A549 (cell line): ENCODE measurements around the gene FAM83G. TPM values are rescaled to one million over a fixed set of nuclear protein-coding genes. Genes with fewer than 3 reads are reported as not detected.
A peak's percentile ranks its signal among the peaks of the same experiment; 100 is the strongest.

ENCODE experiments used
- ATAC-seq, 2 experiments: fragments of 200-7000 bp in 1 of 2; fragments of >200 bp in 1 of 2; cut with Nextera tagmentation in 1 of 2; cut with Tn5 transposase in 1 of 2; 3 replicates each; pipeline versions ENCODE4 v1.8.0 to v1.9.1; 2018 to 2020; ENCODE audit warnings: mild to moderate bottlenecking in 1 of 2, moderate library complexity in 1 of 2
- CTCF ChIA-PET: fragments of 300-600 bp; sonication (Branson Sonifier 250); formaldehyde crosslinking; extraction: SDS; loops from one replicate; lab custom pipeline; 2021; ENCODE audit warnings: antibody characterized with exemption, inconsistent platforms; lab: Yijun Ruan, JAX
- POLR2A ChIA-PET: fragments of 350-600 bp; formaldehyde crosslinking; extraction: SDS; loops from one replicate; lab custom pipeline; 2021; ENCODE audit warnings: antibody characterized with exemption, inconsistent platforms; lab: Yijun Ruan, JAX
- DNase-seq, 2 experiments: peaks; one replicate each; pipeline versions ENCODE4 v3.0.0 to v3.0.0-alpha.2; 2011 to 2016; ENCODE audit warnings: low read depth in 1 of 2, low spot score in 1 of 2
- FAIRE-seq: peaks from 2 replicates; lab custom pipeline; 2011; peaks lifted over from hg19 to GRCh38; lab: Jason Lieb, UNC
- H3K27ac ChIP-seq, 2 experiments: fragments of >200 bp; sonication (Bioruptor Twin); formaldehyde crosslinking; 3 replicates each; pipeline ENCODE4 v1.5.1; 2016 to 2017
- H3K4me1 ChIP-seq: fragments of >200 bp; sonication (Bioruptor Twin); formaldehyde crosslinking; 3 replicates; pipeline ENCODE4 v1.6.1; 2016
- H3K4me2 ChIP-seq: fragments of >200 bp; sonication (Bioruptor Twin); formaldehyde crosslinking; 3 replicates; pipeline ENCODE4 v1.6.1; 2016
- H3K4me3 ChIP-seq: fragments of >200 bp; sonication (Bioruptor Twin); formaldehyde crosslinking; 3 replicates; pipeline ENCODE4 v1.5.1; 2016
- H3K9me3 ChIP-seq: fragments of >200 bp; sonication (Bioruptor Twin); formaldehyde crosslinking; 3 replicates; pipeline ENCODE4 v1.6.1; 2016
- CEBPB ChIP-seq, 2 experiments: fragments of >200 bp in 1 of 2; sonication (Bioruptor Twin) in 1 of 2; formaldehyde crosslinking in 1 of 2; IDR thresholded peaks; 2 replicates each; pipeline ENCODE4 v1.6.1; 2012 to 2016
- CHD4 ChIP-seq: fragments of 200-600 bp; sonication (generic); IDR thresholded peaks from 2 replicates; pipeline ENCODE4 v1.6.1; 2016; ENCODE audit warnings: antibody characterized with exemption, mild to moderate bottlenecking, borderline replicate concordance
- FOSL2 ChIP-seq, 2 experiments: fragments of 450-650 bp in 1 of 2; fragments of >200 bp in 1 of 2; sonication (Bioruptor Twin) in 1 of 2; formaldehyde crosslinking; IDR thresholded peaks; 2 replicates each; pipeline versions ENCODE4 v1.5.0 to v1.6.1; 2016 to 2020; ENCODE audit warnings: mild to moderate bottlenecking in 1 of 2, moderate library complexity in 1 of 2
- HOXB13 ChIP-seq: fragments of 250-450 bp; sonication (Bioruptor Pico); IDR thresholded peaks from 2 replicates; pipeline ENCODE4 v1.5.0; 2020; ENCODE audit warnings: low read depth, mild to moderate bottlenecking, moderate library complexity
- JUN ChIP-seq, 2 experiments: fragments of >200 bp; sonication (Bioruptor Twin); formaldehyde crosslinking; IDR thresholded peaks; 2 replicates in 1 of 2; 3 replicates in 1 of 2; pipeline ENCODE4 v1.6.1; 2016 to 2017
- MAFK ChIP-seq: fragments of 450-650 bp; IDR thresholded peaks from 2 replicates; pipeline ENCODE4 v1.6.1; 2014; ENCODE audit not compliant: partially characterized antibody
- MAZ ChIP-seq: fragments of 150-350 bp; IDR thresholded peaks from 2 replicates; pipeline ENCODE4 v1.6.1; 2014; ENCODE audit warnings: antibody characterized with exemption, low read depth, low read length, borderline replicate concordance
- MYC ChIP-seq: IDR thresholded peaks from 2 replicates; pipeline ENCODE4 v1.6.1; 2012; ENCODE audit warnings: mild to moderate bottlenecking, inconsistent platforms, low read length, improper control_type of control experiment, borderline replicate concordance
- NFE2L2 ChIP-seq: fragments of 150-350 bp; conservative IDR thresholded peaks from 2 replicates; pipeline ENCODE4 v1.6.1; 2014; ENCODE audit warnings: low read length
- NR3C1 ChIP-seq: fragments of >200 bp; sonication (Bioruptor Twin); formaldehyde crosslinking; IDR thresholded peaks from 3 replicates; pipeline ENCODE4 v1.6.1; 2017
- POLR2A ChIP-seq: IDR thresholded peaks from 2 replicates; pipeline ENCODE4 v1.6.1; 2012; ENCODE audit warnings: mild to moderate bottlenecking, low read length
- POLR2AphosphoS2 ChIP-seq: conservative IDR thresholded peaks from 2 replicates; pipeline ENCODE4 v1.6.1; 2012; ENCODE audit warnings: low read length, improper control_type of control experiment, inconsistent platforms
- RAD21 ChIP-seq, 2 experiments: fragments of >200 bp in 1 of 2; sonication (Bioruptor Twin) in 1 of 2; formaldehyde crosslinking in 1 of 2; IDR thresholded peaks in 1 of 2; conservative IDR thresholded peaks in 1 of 2; 2 replicates in 1 of 2; 3 replicates in 1 of 2; pipeline ENCODE4 v1.6.1; 2012 to 2018; ENCODE audit warnings: inconsistent platforms in 1 of 2
- SREBF2 ChIP-seq: fragments of 450-650 bp; IDR thresholded peaks from 2 replicates; pipeline ENCODE4 v1.6.1; 2014; ENCODE audit warnings: mild to moderate bottlenecking, moderate library complexity
- TFCP2L1 ChIP-seq: fragments of 250-450 bp; sonication (Bioruptor Pico); IDR thresholded peaks from 2 replicates; pipeline ENCODE4 v1.5.0; 2021; ENCODE audit warnings: mild to moderate bottlenecking
- TP53 ChIP-seq: fragments of 250-450 bp; sonication (Bioruptor Pico); IDR thresholded peaks from 2 replicates; pipeline ENCODE4 v1.5.0; 2021; ENCODE audit warnings: mild to moderate bottlenecking, moderate library complexity
- ZFP36 ChIP-seq: fragments of 450-650 bp; IDR thresholded peaks from 2 replicates; pipeline ENCODE4 v1.6.1; 2014; ENCODE audit warnings: borderline replicate concordance; ENCODE audit not compliant: partially characterized antibody
- WGBS: methylation state at CpG from one replicate; pipeline ENCODE4 v1.1.6; 2017; ENCODE audit errors: missing lambda C conversion rate; 5-methylcytosine and 5-hydroxymethylcytosine counted together
- polyA plus RNA-seq, 4 experiments: library from polyadenylated mRNA; depleted of rRNA in 3 of 4; stranded (reverse); fragments of >200 nt; fragmentation: RNase III in 1 of 4; extraction: RNeasy Plus Mini Kit Qiagen cat#74134 plus additional on column Dnase treatment in 1 of 4; gene quantifications; 2 replicates in 3 of 4; 3 replicates in 1 of 4; pipeline ENCODE4 v1.2.3, GENCODE V29; 2011 to 2017
- TF ChIP-seq, protein P1 (sequence below): IDR thresholded peaks from 2 replicates; pipeline ENCODE4 v1.6.1; 2012; ENCODE audit warnings: low read depth, borderline replicate concordance
- TF ChIP-seq, protein P2 (sequence below): fragments of 250-450 bp; sonication (Bioruptor Pico); IDR thresholded peaks from 2 replicates; pipeline ENCODE4 v1.5.0; 2020; ENCODE audit warnings: low read depth, mild to moderate bottlenecking, moderate library complexity
- TF ChIP-seq, protein P3 (sequence below): fragments of >200 bp; sonication (Bioruptor Twin); formaldehyde crosslinking; IDR thresholded peaks from 3 replicates; pipeline ENCODE4 v1.6.1; 2016
- TF ChIP-seq, protein P4 (sequence below): IDR thresholded peaks from 2 replicates; pipeline ENCODE4 v1.6.1; 2012
- TF ChIP-seq, protein P5 (sequence below): fragments of 150-350 bp; IDR thresholded peaks from 2 replicates; pipeline ENCODE4 v1.6.1; 2014; ENCODE audit warnings: low read depth, mild to moderate bottlenecking, low read length
- TF ChIP-seq, protein P6 (sequence below): fragments of 200-600 bp; sonication (generic); IDR thresholded peaks from 2 replicates; pipeline ENCODE4 v1.6.1; 2016; ENCODE audit warnings: antibody characterized with exemption, mild to moderate bottlenecking, moderate library complexity
- TF ChIP-seq, protein P7 (sequence below): fragments of >200 bp; sonication (Bioruptor Twin); formaldehyde crosslinking; IDR thresholded peaks from 2 replicates; pipeline ENCODE4 v1.6.1; 2016

Gene FAM83G
- polyA plus RNA-seq, 2 of the 4 experiments (the other 2 are of a cell fraction): 11.0 to 22.0 TPM

DNA sequence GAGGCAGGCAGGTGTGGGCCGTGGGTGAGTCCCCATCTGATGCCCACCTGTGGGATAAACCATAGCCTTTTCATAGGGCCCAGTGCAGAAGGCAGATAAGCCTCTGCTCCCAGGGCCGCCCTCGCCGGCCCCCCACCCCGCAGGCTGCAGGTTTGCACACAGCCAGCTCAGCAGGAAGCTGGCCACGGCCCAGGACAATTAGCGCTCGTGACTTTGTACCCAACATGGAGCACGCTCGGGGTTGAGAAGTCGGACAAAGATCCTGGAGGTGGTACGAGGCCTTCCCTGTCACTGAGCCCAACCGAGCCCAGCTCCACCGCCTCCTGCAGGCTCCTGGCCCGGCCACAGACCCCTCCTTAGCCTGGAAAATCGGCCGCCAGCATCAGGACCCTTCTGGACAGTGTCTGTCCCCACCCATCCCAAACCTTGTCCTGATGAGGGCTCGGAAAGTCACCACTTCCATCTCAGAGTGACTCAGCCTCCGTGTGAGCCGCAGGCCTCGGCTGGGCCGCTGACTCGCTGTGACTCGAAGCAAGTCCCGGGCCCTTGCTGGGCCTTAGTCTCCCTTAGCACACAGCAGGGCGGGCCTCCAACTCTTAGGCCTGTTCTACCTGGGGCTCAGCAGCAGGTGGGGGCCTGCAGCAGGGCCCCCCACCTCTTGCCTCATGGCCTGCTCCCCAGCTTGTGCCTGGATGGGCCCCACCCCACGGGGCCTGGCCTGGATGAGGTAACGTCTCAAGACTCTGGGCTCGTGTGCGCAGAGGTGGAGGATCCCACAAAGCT is 22.7 kb downstream of the FAM83G start:
- FAIRE-seq (no peak), ATAC-seq (peak; percentile 65 to 75), DNase-seq (peak; percentile 76 to 82)
- Histone ChIP-seq H3K4me3 (no peak overlapping the region), H3K4me2 (peak overlapping the region; percentile 50), H3K9me3 (no peaks in the 10 kb centered on the region), H3K27ac (peak overlapping the region; percentile 72 to 88), H3K4me1 (peaks cover 24% of the 10 kb centered on the region)
- ChIA-PET CTCF (interaction anchor here (1.2 to 20.6 kb wide), 4 partner anchors 9 to 23 kb away, joined by 4 to 215 read pairs (median 4); partner anchors contain the start of gene FAM83G), POLR2A (no interaction called here)
- TF ChIP-seq, protein P1, sequence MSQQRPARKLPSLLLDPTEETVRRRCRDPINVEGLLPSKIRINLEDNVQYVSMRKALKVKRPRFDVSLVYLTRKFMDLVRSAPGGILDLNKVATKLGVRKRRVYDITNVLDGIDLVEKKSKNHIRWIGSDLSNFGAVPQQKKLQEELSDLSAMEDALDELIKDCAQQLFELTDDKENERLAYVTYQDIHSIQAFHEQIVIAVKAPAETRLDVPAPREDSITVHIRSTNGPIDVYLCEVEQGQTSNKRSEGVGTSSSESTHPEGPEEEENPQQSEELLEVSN: 0 out of 2 replicates have a peak, but pooled peaks have one; percentile 59
- TF ChIP-seq CHD4 (no peak), NFE2L2 (0 out of 2 replicates have a peak, but pooled peaks have one; percentile 14), JUN (IDR thresholded peaks at IDR 0.05) (peak in 1 of 2 experiments; percentile 21; a peak in 1 of 5 replicates), MAFK (peak; percentile 57), CEBPB (IDR thresholded peaks at IDR 0.05) (no peak), TFCP2L1 (CRISPR knock-in tag) (no peak), FOSL2 (IDR thresholded peaks at IDR 0.05) (peak; percentile 40; the same call in 1 of the 2 replicates), FOSL2 (CRISPR knock-in tag; IDR thresholded peaks at IDR 0.05) (peak; percentile 80), HOXB13 (CRISPR knock-in tag) (0 out of 2 replicates have a peak, but pooled peaks have one; percentile 22), POLR2AphosphoS2 (0 out of 2 replicates have a peak, but pooled peaks have one; percentile 69)
- TF ChIP-seq, protein P2, sequence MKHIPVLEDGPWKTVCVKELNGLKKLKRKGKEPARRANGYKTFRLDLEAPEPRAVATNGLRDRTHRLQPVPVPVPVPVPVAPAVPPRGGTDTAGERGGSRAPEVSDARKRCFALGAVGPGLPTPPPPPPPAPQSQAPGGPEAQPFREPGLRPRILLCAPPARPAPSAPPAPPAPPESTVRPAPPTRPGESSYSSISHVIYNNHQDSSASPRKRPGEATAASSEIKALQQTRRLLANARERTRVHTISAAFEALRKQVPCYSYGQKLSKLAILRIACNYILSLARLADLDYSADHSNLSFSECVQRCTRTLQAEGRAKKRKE (CRISPR knock-in tag): peak; percentile 63; the same call in 1 of the 2 replicates
- TF ChIP-seq, protein P3, sequence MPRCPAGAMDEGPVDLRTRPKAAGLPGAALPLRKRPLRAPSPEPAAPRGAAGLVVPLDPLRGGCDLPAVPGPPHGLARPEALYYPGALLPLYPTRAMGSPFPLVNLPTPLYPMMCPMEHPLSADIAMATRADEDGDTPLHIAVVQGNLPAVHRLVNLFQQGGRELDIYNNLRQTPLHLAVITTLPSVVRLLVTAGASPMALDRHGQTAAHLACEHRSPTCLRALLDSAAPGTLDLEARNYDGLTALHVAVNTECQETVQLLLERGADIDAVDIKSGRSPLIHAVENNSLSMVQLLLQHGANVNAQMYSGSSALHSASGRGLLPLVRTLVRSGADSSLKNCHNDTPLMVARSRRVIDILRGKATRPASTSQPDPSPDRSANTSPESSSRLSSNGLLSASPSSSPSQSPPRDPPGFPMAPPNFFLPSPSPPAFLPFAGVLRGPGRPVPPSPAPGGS: no peak
- TF ChIP-seq, protein P4, sequence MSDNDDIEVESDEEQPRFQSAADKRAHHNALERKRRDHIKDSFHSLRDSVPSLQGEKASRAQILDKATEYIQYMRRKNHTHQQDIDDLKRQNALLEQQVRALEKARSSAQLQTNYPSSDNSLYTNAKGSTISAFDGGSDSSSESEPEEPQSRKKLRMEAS: peak; percentile 75
- WGBS: 57% methylated on average over 26 of the region's 30 CpGs

DNA sequence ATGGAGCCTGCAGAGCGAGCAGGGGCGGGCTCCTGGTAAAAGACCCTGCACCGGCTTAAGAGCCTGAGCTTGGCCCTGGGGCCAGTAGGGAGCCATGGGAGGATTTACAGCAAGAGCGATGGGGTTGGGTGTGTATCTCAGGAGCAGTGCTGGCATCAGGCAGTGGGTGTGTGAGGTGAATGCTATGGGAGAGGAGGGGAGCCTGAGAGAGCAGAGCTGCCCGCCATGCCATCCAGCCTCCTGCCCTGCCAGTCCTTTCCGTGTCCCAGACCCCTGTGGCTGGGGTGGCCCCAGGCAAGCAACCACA is 23.3 kb downstream of the FAM83G start:
- FAIRE-seq (no peak), DNase-seq (no peak), ATAC-seq (peak in 1 of 2 experiments; percentile 2; a peak in 2 of 6 replicates)
- WGBS: 97% methylated on average over 6 of the region's 6 CpGs
- CTCF ChIA-PET: interaction anchor here (1.2 to 20.6 kb wide), 4 partner anchors 10 to 23 kb away, joined by 4 to 215 read pairs (median 4); partner anchors contain the start of gene FAM83G
- Histone ChIP-seq H3K27ac (peak overlapping the region; percentile 72 to 88), H3K4me2 (peak overlapping the region; percentile 50; the same call in 1 of the 3 replicates), H3K9me3 (no peaks in the 10 kb centered on the region), H3K4me1 (peaks cover 24% of the 10 kb centered on the region), H3K4me3 (no peak overlapping the region)
- POLR2A ChIA-PET: no interaction called here
- TF ChIP-seq, protein P5, sequence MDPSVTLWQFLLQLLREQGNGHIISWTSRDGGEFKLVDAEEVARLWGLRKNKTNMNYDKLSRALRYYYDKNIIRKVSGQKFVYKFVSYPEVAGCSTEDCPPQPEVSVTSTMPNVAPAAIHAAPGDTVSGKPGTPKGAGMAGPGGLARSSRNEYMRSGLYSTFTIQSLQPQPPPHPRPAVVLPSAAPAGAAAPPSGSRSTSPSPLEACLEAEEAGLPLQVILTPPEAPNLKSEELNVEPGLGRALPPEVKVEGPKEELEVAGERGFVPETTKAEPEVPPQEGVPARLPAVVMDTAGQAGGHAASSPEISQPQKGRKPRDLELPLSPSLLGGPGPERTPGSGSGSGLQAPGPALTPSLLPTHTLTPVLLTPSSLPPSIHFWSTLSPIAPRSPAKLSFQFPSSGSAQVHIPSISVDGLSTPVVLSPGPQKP: no peak
- TF ChIP-seq MYC: no peak
- TF ChIP-seq, protein P6, sequence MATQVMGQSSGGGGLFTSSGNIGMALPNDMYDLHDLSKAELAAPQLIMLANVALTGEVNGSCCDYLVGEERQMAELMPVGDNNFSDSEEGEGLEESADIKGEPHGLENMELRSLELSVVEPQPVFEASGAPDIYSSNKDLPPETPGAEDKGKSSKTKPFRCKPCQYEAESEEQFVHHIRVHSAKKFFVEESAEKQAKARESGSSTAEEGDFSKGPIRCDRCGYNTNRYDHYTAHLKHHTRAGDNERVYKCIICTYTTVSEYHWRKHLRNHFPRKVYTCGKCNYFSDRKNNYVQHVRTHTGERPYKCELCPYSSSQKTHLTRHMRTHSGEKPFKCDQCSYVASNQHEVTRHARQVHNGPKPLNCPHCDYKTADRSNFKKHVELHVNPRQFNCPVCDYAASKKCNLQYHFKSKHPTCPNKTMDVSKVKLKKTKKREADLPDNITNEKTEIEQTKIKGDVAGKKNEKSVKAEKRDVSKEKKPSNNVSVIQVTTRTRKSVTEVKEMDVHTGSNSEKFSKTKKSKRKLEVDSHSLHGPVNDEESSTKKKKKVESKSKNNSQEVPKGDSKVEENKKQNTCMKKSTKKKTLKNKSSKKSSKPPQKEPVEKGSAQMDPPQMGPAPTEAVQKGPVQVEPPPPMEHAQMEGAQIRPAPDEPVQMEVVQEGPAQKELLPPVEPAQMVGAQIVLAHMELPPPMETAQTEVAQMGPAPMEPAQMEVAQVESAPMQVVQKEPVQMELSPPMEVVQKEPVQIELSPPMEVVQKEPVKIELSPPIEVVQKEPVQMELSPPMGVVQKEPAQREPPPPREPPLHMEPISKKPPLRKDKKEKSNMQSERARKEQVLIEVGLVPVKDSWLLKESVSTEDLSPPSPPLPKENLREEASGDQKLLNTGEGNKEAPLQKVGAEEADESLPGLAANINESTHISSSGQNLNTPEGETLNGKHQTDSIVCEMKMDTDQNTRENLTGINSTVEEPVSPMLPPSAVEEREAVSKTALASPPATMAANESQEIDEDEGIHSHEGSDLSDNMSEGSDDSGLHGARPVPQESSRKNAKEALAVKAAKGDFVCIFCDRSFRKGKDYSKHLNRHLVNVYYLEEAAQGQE: no peak
- TF ChIP-seq ZFP36: no peak
- TF ChIP-seq TP53 (CRISPR knock-in tag): no peak
- no peak for TF ChIP-seq POLR2A
- TF ChIP-seq JUN (IDR thresholded peaks at IDR 0.05): no peak
- TF ChIP-seq NR3C1: no peak
- TF ChIP-seq, protein P7, sequence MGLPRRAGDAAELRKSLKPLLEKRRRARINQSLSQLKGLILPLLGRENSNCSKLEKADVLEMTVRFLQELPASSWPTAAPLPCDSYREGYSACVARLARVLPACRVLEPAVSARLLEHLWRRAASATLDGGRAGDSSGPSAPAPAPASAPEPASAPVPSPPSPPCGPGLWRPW: no peak
- no peak for TF ChIP-seq SREBF2
- no peak for TF ChIP-seq MAFK
- TF ChIP-seq RAD21 (conservative IDR thresholded peaks at IDR 0.05 in 1 of 2, IDR thresholded peaks at IDR 0.05 in 1 of 2): no peak
- TF ChIP-seq, protein P3: no peak
- TF ChIP-seq MAZ: no peak
- TF ChIP-seq, protein P4: no peak
